ENCODE results near the gene PCSK5.

- TF ChIP-seq CTCF (IDR thresholded peaks at IDR 0.05), result no peak
- TF ChIP-seq POLR2A (IDR thresholded peaks at IDR 0.05; ENCODE audit: low read depth), result no peak
Observed at GRCh38 chr9:76333964-76334363, 443.5 kb downstream of the PCSK5 start.
